GM12873 (cell line): ENCODE measurements around the gene XPOT.

Experiments used
- TF ChIP-seq, protein P1 (sequence below): IDR thresholded peaks from 2 replicates; pipeline ENCODE4 v1.5.1; 2012; ENCODE audit warnings: low read depth, mild to moderate bottlenecking, moderate library complexity, low read length, control low read depth; ENCODE audit not compliant: insufficient read depth; ENCODE audit errors: missing control alignments

Gene XPOT

GRCh38 chr12:64403707-64404469 is at the start of gene XPOT:
Gene XPOT, plus strand, starts transcription at chr12:64404392. Its CDS starts 5,644 bp downstream, at chr12:64410036.
- TF ChIP-seq, protein P1, sequence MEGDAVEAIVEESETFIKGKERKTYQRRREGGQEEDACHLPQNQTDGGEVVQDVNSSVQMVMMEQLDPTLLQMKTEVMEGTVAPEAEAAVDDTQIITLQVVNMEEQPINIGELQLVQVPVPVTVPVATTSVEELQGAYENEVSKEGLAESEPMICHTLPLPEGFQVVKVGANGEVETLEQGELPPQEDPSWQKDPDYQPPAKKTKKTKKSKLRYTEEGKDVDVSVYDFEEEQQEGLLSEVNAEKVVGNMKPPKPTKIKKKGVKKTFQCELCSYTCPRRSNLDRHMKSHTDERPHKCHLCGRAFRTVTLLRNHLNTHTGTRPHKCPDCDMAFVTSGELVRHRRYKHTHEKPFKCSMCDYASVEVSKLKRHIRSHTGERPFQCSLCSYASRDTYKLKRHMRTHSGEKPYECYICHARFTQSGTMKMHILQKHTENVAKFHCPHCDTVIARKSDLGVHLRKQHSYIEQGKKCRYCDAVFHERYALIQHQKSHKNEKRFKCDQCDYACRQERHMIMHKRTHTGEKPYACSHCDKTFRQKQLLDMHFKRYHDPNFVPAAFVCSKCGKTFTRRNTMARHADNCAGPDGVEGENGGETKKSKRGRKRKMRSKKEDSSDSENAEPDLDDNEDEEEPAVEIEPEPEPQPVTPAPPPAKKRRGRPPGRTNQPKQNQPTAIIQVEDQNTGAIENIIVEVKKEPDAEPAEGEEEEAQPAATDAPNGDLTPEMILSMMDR, result no peak

- TF ChIP-seq, protein P1, result no peak
Observed at GRCh38 chr12:64362721-64363305, 41.4 kb upstream of the XPOT start.

- TF ChIP-seq, protein P1, result no peak
Observed at GRCh38 chr12:64383675-64384074, 20.5 kb upstream of the XPOT start.

DNA sequence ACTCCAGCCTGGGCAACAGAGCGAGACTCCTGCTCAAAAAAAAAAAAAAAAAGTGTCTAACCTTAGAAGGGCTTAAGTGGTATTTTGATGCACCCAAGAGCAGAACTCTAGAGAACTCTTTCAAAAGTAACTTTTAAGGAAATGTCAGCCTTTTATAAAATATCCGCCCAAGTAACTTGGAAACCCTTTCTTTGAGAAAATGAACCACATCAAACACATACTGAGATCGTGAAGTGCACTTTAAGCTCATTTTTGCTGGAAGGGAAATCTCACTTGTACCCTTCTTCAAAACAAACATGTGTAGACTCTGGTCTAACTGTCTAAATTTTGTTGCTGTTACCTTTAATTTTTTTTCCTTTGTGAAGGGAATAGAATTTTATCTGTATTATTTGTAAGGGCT is 19.2 kb upstream of the XPOT start:
- TF ChIP-seq, protein P1, result no peak

GRCh38 chr12:64385468-64385867 is 18.7 kb upstream of the XPOT start:
- TF ChIP-seq, protein P1, result no peak

GRCh38 chr12:64387197-64387816 is 16.9 kb upstream of the XPOT start:
- TF ChIP-seq, protein P1, result no peak

GRCh38 chr12:64389154-64389553 is 15.0 kb upstream of the XPOT start:
- TF ChIP-seq, protein P1, result no peak
